Measurements from ENCODE around the gene GSTM2. TPM values are rescaled to one million over a fixed set of nuclear protein-coding genes. Genes with fewer than 3 reads are reported as not detected.

GSTM2 gene
- total and polyA plus RNA-seq, 4 donors, result 7.1 to 15.1 (median 7.9) TPM

GRCh38 chr1:109637446-109637845 is 30.4 kb upstream of the GSTM2 start:
- Histone ChIP-seq H3K36me3 (ENCODE audit: control insufficient read depth in 4 of 4, insufficient read depth in 3 of 4, low read depth in 1 of 4, low read length in 3 of 4) (no peaks in the 10 kb centered on the region), H3K9me3 (ENCODE audit: control insufficient read depth in 4 of 4, low read length in 3 of 4) (no peaks in the 10 kb centered on the region), H3K27me3 (ENCODE audit: control insufficient read depth in 4 of 4, insufficient read depth in 4 of 4, low read length in 3 of 4) (no peaks in the 10 kb centered on the region), H3K4me3 (ENCODE audit: low read depth in 1 of 3, low read length in 3 of 3) (no peak overlapping the region), H3K4me1 (ENCODE audit: control insufficient read depth in 4 of 4, insufficient read depth in 4 of 4, low read length in 3 of 4) (peaks cover 0 to 9% (median 4%) of the 10 kb centered on the region in 4 donors), H3K9ac (ENCODE audit: low read depth in 1 of 2, low read length in 2 of 2) (no peak overlapping the region), H3K27ac (ENCODE audit: low read depth in 1 of 2, low read length in 2 of 2) (no peak overlapping the region)
- no peak for DNase-seq (ENCODE audit: low spot score)
- 96% methylated on average over 7 of the region's 7 CpGs for WGBS
- TF ChIP-seq HNF4A (conservative IDR thresholded peaks at IDR 0.05), result no peak
- TF ChIP-seq ATF3 (IDR thresholded peaks at IDR 0.05), result no peak
- TF ChIP-seq EGR1 (IDR thresholded peaks at IDR 0.05; ENCODE audit: low read depth in 2 of 2), result no peak
- no peak for TF ChIP-seq TAF1 (conservative IDR thresholded peaks at IDR 0.05)
- TF ChIP-seq REST (IDR thresholded peaks at IDR 0.05), result no peak
- TF ChIP-seq FOXA2 (IDR thresholded peaks at IDR 0.05), result no peak
- TF ChIP-seq HNF4G (IDR thresholded peaks at IDR 0.05), result no peak
- no peak for TF ChIP-seq RXRA (IDR thresholded peaks at IDR 0.05)
- TF ChIP-seq SP1 (IDR thresholded peaks at IDR 0.05), result no peak
- TF ChIP-seq GABPA (IDR thresholded peaks at IDR 0.05 in 1 of 2, conservative IDR thresholded peaks at IDR 0.05 in 1 of 2), result no peak
- TF ChIP-seq MAX (IDR thresholded peaks at IDR 0.05), result no peak
- TF ChIP-seq CTCF (IDR thresholded peaks at IDR 0.05; ENCODE audit: low read depth, low read length, missing input control), result no peak
- no peak for TF ChIP-seq JUND (IDR thresholded peaks at IDR 0.05)
- TF ChIP-seq ZBTB33 (IDR thresholded peaks at IDR 0.05), result no peak
- TF ChIP-seq NR2F2 (IDR thresholded peaks at IDR 0.05), result no peak
- no peak for TF ChIP-seq YY1 (IDR thresholded peaks at IDR 0.05)
- TF ChIP-seq RAD21 (IDR thresholded peaks at IDR 0.05), result no peak
- TF ChIP-seq FOXA1 (IDR thresholded peaks at IDR 0.05), result no peak

Measured in liver (tissue), 9 donors.